PC-3 (cell line): ENCODE data around the gene SLC25A29.

Source experiments
- EZH2 ChIP-seq: fragments of 300-600 bp; sonication (generic); IDR thresholded peaks from one replicate; pipeline ENCODE4 v1.6.1; 2017; ENCODE audit warnings: antibody characterized with exemption, mild to moderate bottlenecking, low read length; ENCODE audit not compliant: unreplicated experiment
- EZH2phosphoT487 ChIP-seq: fragments of 300-600 bp; sonication (generic); IDR thresholded peaks from 2 replicates; pipeline ENCODE4 v1.6.1; 2018; ENCODE audit warnings: mild to moderate bottlenecking, antibody characterized with exemption, low read length, borderline replicate concordance
- TF ChIP-seq, protein P1 (sequence below): fragments of 300-600 bp; sonication (generic); conservative IDR thresholded peaks from 2 replicates; pipeline ENCODE4 v1.5.1; 2017; ENCODE audit warnings: antibody characterized with exemption, low read depth, mild to moderate bottlenecking, low read length

GRCh38 chr14:100279133-100279532 is 27.1 kb downstream of the SLC25A29 start:
- TF ChIP-seq EZH2phosphoT487, result no peak
- TF ChIP-seq, protein P1, sequence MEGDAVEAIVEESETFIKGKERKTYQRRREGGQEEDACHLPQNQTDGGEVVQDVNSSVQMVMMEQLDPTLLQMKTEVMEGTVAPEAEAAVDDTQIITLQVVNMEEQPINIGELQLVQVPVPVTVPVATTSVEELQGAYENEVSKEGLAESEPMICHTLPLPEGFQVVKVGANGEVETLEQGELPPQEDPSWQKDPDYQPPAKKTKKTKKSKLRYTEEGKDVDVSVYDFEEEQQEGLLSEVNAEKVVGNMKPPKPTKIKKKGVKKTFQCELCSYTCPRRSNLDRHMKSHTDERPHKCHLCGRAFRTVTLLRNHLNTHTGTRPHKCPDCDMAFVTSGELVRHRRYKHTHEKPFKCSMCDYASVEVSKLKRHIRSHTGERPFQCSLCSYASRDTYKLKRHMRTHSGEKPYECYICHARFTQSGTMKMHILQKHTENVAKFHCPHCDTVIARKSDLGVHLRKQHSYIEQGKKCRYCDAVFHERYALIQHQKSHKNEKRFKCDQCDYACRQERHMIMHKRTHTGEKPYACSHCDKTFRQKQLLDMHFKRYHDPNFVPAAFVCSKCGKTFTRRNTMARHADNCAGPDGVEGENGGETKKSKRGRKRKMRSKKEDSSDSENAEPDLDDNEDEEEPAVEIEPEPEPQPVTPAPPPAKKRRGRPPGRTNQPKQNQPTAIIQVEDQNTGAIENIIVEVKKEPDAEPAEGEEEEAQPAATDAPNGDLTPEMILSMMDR, result no peak
- no peak for TF ChIP-seq EZH2
